GM10847 (cell line): ENCODE data around the gene CENPB.

Experiments used
- POLR2A ChIP-seq: IDR thresholded peaks from 2 replicates; pipeline ENCODE4 v1.6.1; 2011; ENCODE audit not compliant: insufficient read length; ENCODE audit errors: extremely low read depth

CENPB gene

GRCh38 chr20:3751675-3752385 is 34.7 kb downstream of the CENPB start:
- no peak for TF ChIP-seq POLR2A

- no peak for TF ChIP-seq POLR2A
Observed at GRCh38 chr20:3751305-3751674, 35.2 kb downstream of the CENPB start.

- no peak for TF ChIP-seq POLR2A
Observed at GRCh38 chr20:3749689-3750531, 36.6 kb downstream of the CENPB start.

- TF ChIP-seq POLR2A: no peak
Observed at GRCh38 chr20:3749087-3749688, 37.4 kb downstream of the CENPB start.

- TF ChIP-seq POLR2A: no peak
Observed at GRCh38 chr20:3748073-3748472, 38.5 kb downstream of the CENPB start.

GRCh38 chr20:3747471-3747870 is 39.1 kb downstream of the CENPB start:
- TF ChIP-seq POLR2A: no peak

- TF ChIP-seq POLR2A: no peak
Observed at GRCh38 chr20:3745686-3746173, 40.8 kb downstream of the CENPB start.

GRCh38 chr20:3744806-3745685 is 41.5 kb downstream of the CENPB start:
- TF ChIP-seq POLR2A: no peak

- no peak for TF ChIP-seq POLR2A
Observed at GRCh38 chr20:3744037-3744436, 42.5 kb downstream of the CENPB start.

- TF ChIP-seq POLR2A: no peak
Observed at GRCh38 chr20:3743251-3743650, 43.3 kb downstream of the CENPB start.

GRCh38 chr20:3741836-3742458 is 44.6 kb downstream of the CENPB start:
- no peak for TF ChIP-seq POLR2A

- TF ChIP-seq POLR2A: no peak
Observed at GRCh38 chr20:3740615-3741301, 45.8 kb downstream of the CENPB start.

- TF ChIP-seq POLR2A: no peak
Observed at GRCh38 chr20:3739926-3740451, 46.6 kb downstream of the CENPB start.
